ENCODE results near the gene RGL2.

The RGL2 gene

DNA sequence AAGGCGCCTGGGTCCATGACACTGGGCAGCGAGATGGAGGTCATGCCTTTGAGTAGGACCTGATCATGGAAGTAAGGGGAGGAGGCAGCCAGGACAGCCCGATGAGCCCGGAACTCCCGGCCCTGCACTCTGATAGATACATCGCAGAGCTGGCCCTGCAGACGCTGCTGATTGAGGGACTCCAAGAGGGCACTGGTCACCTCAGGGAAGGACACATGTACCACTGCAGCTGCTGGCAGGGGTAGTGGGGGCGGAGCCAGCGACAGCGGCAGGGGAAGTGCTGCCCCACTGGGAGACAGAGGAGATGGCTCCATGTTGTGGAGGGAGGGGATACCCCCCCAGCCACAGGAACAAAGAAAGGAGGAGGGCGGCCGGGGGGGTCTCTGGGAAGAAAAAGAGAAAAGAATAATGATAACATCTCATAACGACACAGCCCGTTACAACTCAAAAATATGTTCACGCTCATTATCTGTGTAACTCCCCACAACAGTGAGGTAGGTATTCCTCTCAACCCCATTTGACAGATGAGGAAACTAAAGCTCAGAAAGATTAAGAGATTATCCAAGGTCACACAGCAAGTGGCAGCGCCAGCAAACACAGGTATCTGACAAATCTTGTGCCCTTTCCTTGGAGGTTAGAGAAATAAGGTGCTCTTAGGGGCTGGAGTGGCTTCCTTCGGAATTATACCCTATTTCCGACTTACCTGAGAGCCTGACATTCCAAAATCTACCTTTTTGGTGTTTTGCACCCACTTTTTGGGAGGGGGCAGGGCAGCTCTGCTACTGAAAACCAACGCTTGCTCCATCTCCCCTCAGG is 18.1 kb upstream of the RGL2 start:
- no peak for DNase-seq (ENCODE audit: low read depth in 2 of 2)

DNA sequence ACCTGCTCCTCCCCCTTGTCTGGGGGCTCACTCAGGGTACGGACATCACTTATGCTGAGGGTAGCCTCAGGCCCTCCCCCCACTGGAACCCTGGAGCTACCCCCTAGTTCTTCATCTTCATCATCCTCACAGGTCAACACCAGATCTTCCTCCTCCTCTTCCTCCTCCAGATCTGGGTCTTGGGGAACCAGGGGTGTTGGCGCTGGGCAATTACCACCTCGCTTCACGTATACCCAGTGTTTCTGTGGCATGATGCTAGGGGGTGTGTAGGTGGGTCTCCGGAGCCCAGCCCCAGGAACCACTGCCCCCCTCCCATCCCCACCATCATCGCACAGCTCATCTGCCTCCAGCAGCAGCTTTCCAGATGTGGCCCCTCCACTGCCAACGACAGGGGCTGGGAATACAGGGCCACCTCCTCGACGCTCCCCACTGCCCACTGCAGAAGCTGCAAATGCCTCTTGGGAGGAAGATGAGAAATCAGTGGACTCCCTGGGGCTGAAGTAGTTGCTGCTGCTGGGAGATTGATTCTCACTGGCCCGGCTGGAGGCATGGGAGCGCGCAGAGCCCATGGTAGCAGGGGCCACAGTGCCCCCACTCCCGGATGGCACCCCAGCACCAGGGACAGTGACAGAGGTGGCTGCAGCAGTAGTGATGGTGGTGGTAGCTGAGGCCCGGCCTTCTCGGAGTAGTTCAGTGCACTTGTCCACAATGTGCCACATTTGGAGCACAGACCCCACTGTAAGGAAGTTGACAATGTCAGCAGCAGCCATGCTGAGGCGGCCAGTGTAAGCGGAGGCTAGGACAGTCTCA is 17.3 kb upstream of the RGL2 start:
- no peak for DNase-seq (ENCODE audit: low read depth in 2 of 2)

DNA sequence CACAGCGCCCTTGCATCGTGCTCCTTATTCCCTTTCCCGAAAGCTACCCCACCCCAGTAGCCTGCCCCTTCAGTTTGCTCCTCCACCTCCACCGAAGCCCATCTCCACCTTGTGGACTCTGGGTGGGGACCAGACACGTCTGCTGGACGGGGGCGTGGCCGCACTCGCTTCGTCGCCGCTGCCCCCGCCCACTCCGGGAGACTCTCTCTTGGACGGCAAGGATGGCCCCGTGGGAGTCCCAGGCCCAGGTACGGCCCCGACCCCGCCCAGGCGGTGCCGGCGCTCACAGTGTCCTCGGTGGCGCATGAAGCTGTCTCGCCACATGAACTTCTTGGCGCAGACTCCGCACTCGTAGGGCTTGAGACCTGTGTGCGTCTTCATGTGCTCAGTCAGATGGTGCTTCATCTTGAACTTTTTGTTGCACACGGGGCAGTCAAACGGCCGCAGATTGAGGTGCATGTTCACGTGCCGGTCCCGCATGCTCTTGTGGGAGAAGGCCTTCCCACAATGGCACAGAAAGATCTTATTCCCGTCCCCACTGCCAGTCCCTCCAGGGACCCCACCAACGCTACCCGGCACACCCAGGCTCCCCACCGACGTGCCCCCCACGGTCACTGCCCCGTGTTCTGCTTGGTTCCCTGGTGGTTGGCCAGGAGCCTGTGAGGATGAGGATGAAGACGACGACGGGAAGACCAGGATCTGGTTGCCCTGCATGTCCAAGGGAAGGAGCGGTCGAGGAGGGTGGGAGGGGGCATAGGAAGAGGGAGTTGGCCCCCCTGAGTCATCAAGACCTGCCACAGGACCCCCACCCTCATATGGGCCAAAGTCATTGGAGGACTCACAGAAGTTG is 16.4 kb upstream of the RGL2 start:
- no peak for DNase-seq (ENCODE audit: low read depth in 2 of 2)

DNA sequence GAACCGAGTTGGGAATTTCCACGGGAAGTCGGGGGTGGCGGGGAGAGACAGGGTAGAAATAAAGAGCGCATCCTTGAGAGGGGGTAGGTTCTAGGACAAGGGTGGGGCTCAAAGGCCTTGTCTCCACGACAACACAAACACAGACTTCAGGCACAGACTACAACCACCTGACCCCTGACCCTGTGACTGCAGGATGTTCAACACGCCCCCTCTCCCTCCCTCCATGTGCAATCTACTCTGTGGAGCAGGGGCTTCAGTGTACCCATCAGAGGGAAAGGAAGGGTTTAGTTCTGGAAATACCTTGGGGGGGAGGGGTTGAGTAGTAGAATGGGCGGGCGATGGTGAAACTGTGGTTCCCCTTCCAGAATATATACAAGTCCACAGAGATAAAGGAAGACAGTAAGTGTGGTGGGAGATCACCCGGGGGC is 15.8 kb upstream of the RGL2 start:
- peak; percentile 35 to 49 for DNase-seq (ENCODE audit: low read depth in 2 of 2)

DNA sequence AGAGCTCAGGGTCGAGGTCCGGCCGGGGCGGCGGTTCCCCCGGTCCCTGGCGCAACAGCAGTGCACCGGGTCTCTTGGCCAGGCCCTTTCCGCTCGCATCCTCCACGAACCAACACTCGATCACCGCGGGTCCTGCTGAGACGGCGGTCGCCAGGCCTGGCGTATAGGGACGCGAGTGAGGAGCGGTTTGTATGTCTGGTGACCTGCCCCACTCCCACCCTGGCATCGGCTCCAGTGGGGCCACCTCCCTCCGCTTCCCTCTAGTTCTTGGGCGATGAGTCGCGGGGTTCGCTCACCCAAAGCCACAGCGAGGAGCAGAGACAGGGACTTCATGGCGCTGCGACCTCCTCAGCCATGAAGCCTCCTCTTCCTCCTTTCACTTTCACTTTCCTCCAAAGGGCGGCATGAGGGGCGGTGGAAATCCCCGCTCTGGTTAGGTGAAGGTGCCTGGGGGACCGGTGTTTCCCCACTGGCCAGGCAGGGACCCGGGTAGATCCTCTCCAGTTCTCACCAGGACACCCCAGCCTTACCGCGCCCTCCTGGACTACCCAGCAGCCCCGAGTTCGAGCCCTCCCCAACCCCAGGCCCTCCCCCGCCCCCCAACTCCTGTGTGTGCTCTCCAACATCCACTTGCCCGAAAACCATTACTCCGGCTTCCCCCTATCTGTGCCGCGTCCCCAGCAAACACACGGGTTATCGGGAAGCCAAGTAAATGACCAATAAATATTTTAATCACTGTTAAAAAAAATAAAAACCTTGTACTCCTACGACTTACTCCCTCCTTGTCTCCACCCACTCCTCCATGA is 15.2 kb upstream of the RGL2 start, which contains the start of gene TAPBP:
TSS of gene TAPBP (minus strand) at position 370 of the 806 bp plus-strand sequence. CDS start at position 333, 37 bp downstream.
- peak; percentile 65 to 80 for DNase-seq (ENCODE audit: low read depth in 2 of 2)

DNA sequence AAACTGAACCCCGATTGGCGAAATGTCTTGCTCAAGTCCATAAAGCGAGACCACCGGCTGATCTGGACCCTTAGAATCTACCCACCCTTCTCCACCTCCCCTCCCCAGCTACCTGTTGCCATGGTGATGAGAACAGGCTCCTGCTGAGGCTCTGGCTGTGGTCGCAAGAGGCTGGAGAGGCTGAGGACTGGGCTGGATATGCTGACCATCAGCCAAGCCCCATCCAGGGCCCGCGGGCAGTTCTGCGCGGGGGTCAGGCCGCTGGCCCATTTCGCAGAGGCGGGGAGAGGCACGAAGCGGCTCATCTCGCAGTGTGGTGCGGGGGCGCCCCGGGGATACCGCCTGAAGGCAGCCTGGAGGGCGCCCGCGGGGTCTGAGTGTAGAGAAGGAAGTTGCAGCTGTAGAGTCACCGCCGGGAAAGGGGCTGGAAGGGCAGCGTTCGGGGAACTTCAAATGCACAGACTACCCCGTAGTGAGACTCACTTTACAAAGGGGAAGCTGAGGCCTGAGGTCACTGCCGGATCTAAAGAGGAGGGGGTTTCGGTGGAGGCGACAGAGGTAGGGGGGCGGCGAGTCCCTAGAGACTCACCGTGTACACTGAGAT is 14.5 kb upstream of the RGL2 start:
- DNase-seq (ENCODE audit: low read depth in 2 of 2), result peak; percentile 37 to 43

DNA sequence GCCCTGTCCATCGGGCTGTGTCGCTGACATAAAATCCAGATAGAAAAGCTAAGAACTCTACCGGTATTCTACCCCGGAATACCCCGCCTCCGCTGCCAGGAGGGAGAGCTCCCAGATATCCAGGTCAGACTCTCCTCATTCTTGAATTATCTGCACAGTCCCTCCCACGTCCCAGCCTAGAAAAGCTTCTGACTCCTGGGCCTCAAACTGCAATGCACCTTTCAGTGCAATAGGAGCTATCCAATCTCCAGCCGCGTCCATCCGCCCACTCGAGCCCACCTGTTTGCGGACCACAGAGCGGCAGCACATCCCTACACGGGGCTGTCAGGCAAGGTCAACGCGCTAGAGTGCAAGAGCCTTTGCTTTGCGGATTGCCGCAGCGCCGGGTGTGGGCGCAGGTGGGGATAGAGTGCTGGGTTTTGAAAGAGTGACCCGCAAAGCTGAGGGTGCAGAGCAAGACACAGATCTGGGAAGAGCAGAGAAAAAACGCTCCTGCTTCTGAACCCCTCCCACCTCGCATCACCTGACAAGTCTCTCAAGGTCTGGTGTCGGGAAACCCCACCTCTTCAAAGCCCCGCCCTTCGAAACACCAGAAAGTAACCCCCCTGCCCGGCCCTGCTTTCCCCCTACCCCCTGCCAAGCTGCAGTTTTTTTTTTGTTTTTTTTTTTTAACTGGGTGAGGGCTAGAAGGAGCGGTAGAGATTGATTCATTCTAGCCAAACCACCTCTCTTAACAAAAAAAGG is 13.8 kb upstream of the RGL2 start:
- DNase-seq (ENCODE audit: low read depth in 2 of 2), result peak; percentile 66 to 74

DNA sequence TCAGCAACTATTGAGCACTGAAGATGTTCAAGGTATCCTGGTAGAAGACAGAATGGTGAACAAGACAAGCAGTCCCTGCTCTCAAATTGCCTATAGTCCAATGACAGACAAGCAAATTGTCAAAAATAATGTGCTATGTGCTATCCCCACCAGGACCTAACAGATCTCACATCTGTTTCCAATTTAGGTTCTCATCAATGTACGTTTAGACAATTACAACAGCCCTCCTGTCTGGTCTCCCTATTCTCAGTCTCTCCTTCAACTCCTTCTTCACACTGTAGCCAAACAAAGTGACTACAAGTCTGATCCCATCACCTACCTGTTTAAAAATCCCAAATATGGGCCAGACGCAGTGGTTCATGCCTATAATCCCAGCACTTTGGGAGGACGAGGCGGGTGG is 7.6 kb upstream of the RGL2 start:
- no peak for DNase-seq (ENCODE audit: low read depth in 2 of 2)

DNA sequence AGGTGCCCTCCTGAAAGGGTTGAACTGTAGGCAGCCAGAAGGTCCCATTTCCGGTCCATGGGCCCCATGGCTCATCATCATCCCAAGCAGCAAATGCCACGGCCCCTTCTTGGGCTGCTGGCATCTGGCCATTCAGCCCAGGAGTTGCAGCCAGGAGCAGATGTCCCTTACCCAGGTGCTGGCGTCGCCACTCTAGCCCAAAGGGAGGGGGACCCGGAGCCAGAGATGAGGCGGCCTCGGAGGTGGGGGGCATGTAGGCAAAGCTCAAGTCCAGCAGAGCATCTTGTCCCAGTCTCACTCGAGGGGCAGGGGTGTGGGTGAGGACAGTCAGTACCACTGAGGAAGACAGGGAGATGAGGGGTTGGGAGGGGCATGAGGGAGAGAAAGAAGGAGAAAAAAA is 6.3 kb upstream of the RGL2 start:
- DNase-seq (ENCODE audit: low read depth in 2 of 2), result no peak

DNA sequence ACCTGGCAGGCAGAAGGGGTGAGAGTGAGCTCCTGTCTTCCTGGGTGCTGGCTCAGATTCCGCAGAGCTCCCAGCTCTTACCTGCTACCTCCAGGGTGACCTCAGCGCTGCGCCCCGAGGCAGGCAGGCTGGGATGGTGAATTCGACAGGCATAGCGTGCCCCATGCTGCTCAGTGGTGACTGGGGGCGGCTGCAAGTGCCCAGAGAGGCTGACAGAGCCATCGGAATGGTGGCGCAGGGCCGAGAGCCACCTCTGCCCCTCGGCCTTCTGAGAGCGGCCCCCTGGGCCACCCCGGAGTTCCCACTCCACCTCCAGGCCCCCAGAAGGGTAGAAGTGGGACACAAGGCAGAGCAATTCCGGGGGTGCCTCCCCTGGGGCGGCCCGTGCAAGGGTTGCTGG is 5.5 kb upstream of the RGL2 start:
- DNase-seq (ENCODE audit: low read depth in 2 of 2), result no peak

DNA sequence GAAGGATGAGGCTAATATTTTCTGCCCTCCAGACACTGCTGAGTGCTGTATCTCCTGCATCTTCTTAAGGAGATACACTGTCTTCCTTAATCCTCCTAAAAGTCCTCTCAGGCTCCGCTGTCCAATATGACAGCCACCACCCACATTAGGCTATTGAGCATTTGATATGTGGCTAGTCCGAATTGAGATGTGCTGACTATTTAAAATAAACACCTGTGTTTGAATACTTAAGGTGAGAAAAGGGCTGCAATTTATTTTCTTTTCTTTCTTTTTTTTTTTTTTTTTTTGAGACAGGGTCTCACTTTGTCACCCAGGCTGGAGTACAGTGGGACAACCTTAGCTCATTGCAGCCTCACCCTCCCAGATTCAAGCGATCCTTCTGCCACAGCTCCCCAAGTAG is 3.1 kb upstream of the RGL2 start:
- DNase-seq (ENCODE audit: low read depth in 2 of 2), result no peak

DNA sequence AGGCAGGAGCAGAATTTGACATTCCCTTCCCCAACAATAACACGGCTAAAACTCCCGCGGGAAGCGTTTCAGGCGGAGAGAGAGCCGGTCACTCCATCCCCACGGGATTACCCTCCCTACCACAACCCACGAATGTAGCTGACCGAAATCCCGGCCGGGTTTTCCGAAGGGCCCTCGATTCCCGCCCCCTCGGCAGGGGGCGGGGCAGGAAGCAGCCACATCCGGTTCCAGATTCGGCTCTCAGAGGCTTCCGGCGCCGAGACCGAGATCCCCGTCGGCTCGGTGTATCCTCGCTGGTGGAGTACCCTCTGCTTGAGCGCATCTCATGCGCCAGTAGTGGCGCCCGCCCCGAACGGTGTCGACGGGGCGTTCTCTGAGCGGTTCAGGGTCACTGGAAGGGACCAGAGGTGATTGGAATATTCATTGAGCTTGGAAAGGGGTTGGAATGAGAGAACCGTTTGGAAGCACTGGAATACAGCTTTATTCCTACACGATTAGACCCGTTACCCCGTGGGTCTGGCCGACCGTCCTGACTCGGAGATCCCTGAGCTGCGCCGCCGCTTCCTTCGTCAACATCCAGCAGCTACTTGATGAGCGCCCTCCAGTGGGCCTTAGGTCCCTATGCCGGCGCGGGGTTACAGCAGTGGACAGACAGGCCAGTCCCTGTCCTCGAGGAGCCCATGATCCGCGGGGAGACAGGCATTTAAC is 649 bp upstream of the RGL2 start:
- DNase-seq (ENCODE audit: low read depth in 2 of 2), result peak; percentile 87 to 93

DNA sequence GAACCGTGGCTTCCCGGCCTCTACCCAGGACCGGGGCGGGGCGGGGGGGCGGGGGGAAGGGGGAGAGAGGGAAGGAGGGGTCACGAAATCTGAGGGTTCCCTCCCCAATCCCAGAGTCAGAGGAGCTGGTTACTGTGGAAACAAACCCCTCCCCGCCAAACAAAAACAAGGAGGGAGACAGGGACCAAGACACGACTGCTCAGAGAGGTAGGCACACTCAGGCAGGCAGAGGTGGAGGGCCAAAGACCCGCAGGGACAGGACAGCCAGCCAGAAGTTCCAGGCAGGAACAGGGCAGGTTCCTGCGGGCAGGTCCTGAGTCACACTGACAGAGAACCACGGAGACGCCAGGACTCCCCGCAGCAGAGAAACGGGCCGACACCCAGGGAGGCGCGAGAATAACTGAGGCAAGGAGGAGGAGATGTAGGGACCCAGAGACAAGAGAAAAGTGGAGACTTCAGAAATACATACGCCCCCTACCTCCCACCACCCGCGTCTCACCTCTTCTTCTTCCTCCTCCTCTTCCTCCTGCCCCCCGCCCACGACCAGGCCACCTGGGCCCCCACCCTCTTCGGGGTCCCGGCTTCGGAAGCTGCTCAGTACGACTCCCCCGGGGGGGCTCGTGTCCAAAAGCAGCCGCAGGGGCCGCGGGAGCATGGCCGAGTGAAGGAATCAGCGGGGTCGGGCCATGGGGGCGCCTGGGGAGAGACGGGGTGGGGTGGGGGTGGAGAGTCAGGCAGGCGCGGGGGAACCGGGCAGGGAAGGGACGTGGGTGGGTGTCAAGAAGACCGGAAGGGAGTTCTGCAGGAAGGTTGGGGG is 578 bp downstream of the RGL2 start:
- peak in 1 of 2 donors; percentile 58 for DNase-seq (ENCODE audit: low read depth in 2 of 2)

DNA sequence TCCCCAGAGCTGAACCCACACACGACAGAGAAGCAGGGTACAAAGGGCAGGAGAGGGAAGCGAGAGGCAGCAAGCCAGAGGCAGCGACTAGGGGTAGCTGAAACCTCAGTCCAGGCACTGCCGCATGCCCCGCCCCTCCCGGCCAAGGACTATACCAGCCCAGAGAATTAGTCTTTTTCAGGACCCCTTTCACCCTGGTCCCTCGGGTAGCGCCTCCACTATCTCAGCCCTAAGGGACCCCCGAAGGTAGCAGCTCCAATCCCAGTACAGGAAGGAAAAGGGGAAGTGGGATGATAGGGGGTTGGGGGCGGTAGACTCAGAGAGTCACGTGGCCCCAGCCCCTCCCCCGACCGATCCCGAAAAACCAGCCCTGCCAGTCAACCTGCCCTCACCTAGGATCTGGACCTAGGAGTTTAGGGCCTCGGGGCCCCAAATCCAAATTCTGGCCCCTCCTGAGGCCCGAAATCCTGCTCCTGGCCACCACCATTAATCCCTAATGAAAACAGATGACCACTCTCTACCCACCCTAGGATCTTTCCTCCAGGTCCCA is 1.3 kb downstream of the RGL2 start:
- DNase-seq (ENCODE audit: low read depth in 2 of 2), result no peak

DNA sequence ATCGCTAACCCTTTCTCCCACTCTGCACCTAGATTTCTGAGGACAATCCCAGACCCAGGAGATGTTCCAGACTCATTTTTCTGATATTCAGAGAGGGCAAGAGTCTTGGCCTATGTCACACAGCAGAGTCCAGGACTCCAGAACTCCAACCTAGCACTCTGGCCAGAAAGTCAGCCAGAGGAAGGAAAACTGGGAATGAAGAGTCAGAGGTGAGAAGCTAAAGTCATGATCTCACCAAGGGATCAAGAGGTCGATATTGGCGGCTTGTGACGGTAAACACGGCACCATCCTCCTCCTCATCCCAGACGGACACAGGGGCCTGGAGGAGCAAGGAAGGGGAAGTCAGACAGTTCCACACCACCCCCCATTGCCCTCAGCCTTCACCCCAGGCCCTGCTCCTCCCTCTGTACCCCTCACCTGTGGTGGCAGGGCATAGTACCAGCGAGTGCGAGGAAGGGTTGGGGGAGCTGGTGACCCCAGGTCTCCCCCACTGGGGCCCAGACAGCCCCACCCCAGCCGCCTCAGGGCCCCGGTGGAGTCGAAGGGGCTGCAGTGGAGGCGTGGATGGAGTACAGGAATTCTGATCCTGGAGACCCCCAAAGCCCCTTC is 1.8 kb downstream of the RGL2 start:
- no peak for DNase-seq (ENCODE audit: low read depth in 2 of 2)

DNA sequence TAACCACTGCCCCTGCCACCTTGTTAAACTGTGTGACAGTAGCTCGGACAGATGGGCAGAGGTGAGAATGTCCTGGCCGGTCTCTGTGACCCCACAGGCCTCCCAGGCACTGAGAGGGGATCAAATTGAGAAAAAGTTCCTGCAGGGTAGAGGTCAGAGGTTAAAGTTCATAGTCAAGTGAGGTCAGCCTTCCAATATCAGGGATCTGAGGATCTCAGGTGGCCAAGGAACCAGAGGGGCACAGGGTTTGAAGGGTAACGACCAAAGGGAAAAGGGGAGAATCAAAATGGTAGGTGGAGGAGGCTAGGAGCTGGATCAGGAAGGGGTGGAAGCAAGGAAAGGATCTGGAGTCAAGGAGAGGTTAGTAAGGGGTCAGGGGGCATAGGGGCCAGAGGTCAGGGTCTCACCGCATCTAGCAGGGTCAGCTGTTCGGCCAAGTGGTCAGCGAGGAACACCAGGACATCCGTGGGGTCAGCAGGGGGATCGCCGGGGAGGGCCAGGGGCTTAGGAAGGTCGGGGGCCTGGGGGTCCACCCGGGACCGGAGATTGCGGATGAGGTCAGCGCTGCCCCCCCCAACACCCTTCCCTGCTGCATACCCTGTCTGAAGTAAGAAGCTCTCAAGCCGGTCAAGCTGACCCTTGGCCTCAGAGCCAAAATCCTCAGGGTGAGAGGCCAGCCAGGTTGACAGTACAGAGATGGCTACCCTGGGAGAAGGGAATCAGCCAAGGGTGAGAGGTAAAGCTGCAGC is 2.9 kb downstream of the RGL2 start:
- DNase-seq (ENCODE audit: low read depth in 2 of 2), result no peak

Data from stimulated activated CD4-positive, alpha-beta T cell treated with anti-CD3 and anti-CD28 coated beads, Interleukin-4, amount 100 ng/mL, for 48 hours (primary cell).